ENCODE data around the gene THAP7. TPM values are rescaled to one million over a fixed set of nuclear protein-coding genes. Genes with fewer than 3 reads are reported as not detected.
"Not testable (repeated sequence)": the region's sequence is repeated elsewhere in the genome, so short reads cannot be mapped to it uniquely, and the experiment has no call there.

The THAP7 gene
- total RNA-seq, 2 experiments from 2014 or later: 24.7 to 25.4 TPM

DNA sequence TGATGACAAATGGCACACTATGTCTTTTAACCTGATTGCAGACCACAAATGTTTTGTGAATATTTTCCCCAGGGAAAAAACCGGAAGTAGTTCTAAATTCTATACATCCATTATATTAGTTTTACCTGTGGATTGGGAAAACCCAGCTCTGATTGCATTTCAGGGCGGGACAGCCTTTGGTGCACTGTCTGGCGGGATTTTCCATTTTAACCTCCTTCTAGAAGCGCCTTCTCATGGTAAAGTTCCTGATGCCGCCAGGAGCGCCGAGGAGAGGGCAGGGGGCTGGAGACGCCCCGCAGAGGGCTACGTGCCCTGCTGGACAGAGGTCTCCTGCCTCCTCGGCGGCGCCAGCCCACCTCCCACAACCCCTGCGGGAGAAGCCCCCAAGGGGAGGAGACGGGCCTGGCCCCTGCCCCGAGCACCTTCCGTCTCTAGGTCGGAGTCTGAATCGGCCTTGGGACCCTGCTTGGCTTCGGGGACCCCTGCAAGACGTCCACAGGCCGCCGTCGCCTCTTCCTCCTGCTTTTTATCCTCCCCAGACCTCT lies 11.8 kb upstream of the THAP7 start:
- no peaks in the 10 kb centered on the region for H3K36me3 Mint-ChIP-seq (ENCODE audit: low read depth)
- H3K27ac Mint-ChIP-seq: no peak overlapping the region
- DNase-seq: no peak
- no peaks in the 10 kb centered on the region for H3K9me3 Mint-ChIP-seq
- ChIA-PET CTCF (interaction anchor here (1.0 kb wide), 1 partner anchor 10 kb away, joined by 4 read pairs; no protein-coding TSS in a partner anchor), POLR2A (interaction anchor here (2.4 kb wide), 1 partner anchor 11 kb away, joined by 12 read pairs; the partner anchor contains the start of gene THAP7)
- peaks cover 15% of the 10 kb centered on the region for H3K4me1 Mint-ChIP-seq
- H3K4me3 Mint-ChIP-seq: peak overlapping the region; percentile 71
- peaks cover 5% of the 10 kb centered on the region for H3K27me3 Mint-ChIP-seq

DNA sequence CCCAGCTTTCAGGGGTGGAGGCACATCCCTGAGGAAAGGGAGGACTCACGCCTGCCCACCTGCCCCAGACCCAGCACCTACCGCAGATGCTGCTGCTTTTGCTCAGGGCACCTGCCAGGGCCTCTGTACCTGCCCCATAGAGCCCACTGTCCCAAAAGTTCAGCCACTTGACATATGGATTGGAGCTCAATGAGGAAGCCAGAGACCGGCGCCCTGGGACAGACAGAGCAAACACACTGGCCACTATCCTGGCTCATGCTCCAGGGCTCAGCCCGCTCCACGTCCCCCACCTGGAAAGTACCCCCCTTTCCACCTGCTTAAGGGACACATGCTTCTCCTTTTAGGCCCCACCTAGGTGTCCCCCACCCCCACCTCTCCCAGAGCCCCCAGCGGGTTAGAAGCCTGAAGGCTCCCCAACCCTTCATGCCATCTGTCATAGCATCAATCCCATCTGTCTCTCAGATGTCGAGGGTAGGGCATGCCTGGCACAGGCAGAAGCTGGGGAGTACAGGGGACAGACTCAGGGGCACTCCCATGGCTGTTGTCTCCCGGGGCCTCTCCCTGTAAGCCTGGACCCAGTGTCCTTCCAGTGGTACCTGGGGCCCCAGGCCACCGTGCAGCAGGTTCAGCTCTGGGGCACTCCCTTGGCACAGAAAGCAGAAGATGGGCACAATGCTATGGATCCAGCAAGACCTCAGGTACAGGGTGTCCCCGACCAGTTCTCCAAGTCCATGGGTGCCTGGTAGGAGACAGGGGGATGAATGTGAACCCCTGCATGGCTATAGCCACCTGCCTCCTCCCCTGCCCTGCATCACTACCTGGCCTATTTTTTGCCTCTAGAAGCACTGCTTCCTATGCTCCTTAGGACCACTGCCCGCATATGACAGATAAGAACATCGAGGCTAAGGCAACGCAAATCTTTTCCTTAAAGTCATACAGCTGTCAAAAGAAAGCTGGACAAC lies 10.8 kb upstream of the THAP7 start:
- no peak overlapping the region for H3K27ac Mint-ChIP-seq
- CTCF ChIA-PET: interaction anchor here (1.0 kb wide), 1 partner anchor 11 kb away, joined by 4 read pairs; no protein-coding TSS in a partner anchor

DNA sequence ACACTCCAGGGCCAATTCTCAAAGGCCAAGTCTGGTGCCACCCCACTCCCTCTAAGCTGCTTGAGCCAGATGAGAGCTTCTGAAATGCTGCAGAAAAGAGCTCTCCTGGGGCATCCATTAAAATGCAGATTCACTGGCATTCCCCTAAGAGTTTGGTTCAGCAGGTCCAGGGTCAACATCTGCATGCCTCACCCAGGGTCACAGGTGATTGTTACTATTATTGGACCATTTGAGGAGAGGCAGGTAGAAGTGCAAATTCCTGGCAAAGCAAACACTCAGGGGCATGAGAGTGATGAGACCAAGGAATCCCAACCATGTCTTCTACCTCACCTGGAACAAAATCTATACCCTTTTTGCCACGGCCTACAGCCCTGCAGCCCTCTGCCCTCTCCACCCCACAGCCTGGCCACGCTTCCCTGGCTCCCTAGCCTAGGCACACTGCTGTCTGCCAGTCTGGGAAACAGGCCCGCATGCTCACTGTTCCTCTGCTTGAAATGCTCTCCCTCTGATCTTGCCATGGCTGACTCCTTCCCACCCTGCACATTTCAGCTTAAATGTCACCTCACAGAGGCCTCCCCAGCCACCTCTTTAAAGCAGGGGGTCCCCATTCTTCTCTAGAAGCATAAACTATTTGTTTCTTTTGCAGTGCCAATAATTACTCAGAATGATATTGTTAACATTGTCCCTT lies 8.7 kb upstream of the THAP7 start:
- Mint-ChIP-seq H3K27ac (no peak overlapping the region), H3K4me1 (peaks cover 14% of the 10 kb centered on the region), H3K27me3 (no peaks in the 10 kb centered on the region), H3K4me3 (no peak overlapping the region), H3K9me3 (no peaks in the 10 kb centered on the region), H3K36me3 (ENCODE audit: low read depth) (no peaks in the 10 kb centered on the region)
- ChIA-PET CTCF (no interaction called here), POLR2A (interaction anchor here (1.3 kb wide), 1 partner anchor 10 kb away, joined by 3 read pairs; no protein-coding TSS in a partner anchor)
- no peak for DNase-seq

More for the DNA sequence above, 10.8 kb upstream of the THAP7 start:
- no peak for DNase-seq
- peaks cover 15% of the 10 kb centered on the region for H3K4me1 Mint-ChIP-seq
- H3K4me3 Mint-ChIP-seq: no peak overlapping the region
- H3K9me3 Mint-ChIP-seq: no peaks in the 10 kb centered on the region
- H3K36me3 Mint-ChIP-seq (ENCODE audit: low read depth): no peaks in the 10 kb centered on the region
- H3K27me3 Mint-ChIP-seq: peaks cover 5% of the 10 kb centered on the region
- POLR2A ChIA-PET: interaction anchor here (1.0 to 2.4 kb wide), 2 partner anchors 10 to 13 kb away, joined by 3 to 12 read pairs; partner anchors contain the start of gene THAP7

DNA sequence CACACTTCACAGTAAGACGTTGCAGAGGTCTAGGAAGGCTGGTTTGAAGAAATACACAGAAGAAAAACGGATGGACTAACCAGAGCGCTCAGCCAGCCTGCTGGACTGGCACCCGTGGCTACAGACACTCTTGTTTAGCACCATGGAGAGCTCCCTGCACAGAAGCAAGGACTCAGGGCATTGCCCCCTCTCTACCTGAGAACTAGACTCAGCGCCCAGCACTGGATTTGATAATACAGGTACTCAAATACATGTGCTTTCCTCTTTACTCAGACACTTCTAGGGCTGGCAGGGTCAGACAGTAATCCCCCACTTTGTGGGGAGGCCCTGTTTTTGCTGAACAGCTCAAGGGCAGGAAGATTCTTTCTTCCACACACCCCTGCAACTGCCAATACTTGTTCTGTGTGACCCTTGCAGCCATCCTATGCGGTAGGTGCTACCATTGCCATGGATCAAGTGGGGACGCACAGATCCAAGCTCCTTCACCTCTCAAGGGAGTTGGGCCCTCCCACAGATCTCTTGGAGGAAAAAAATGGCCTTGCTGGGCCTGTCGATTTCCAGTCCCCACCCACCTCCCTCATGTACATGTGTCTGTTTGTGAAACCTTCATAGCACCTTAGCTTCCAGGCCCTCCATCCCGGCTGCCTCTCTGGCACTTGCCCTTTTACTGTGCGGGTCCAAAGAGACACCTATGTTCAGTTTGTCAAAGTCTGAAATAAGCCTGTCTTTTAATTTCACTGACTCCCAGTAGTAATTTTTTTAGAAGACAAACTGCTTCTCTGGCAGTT lies 7.9 kb upstream of the THAP7 start:
- Mint-ChIP-seq H3K27ac (no peak overlapping the region), H3K4me1 (peaks cover 11% of the 10 kb centered on the region), H3K9me3 (no peaks in the 10 kb centered on the region), H3K36me3 (ENCODE audit: low read depth) (no peaks in the 10 kb centered on the region), H3K27me3 (no peaks in the 10 kb centered on the region), H3K4me3 (no peak overlapping the region)
- ChIA-PET CTCF (no interaction called here), POLR2A (interaction anchor here (1.3 kb wide), 1 partner anchor 11 kb away, joined by 3 read pairs; no protein-coding TSS in a partner anchor)
- DNase-seq: peak; percentile 44

- CTCF ChIA-PET: not testable (repeated sequence)
Observed at GRCh38 chr22:21009208-21009607, 7.3 kb upstream of the THAP7 start.

DNA sequence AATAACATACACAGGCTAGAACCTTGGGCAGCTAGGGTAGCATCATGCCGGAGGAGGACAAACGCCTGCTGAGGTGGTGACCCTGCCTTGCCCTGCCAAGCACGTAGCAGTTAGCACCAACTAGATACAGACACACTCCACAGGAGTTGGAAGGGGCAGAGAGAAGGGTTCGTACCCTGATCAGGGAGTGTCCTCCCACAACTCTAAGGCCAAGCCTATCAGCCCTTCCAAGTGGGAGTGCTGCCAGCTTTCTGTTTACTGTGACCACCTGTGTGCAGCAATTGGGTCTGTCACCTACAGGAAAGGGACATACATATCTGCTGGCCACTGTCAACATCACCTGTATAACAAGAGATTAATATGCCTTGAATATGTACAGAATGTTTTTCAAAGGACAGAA lies 1.9 kb upstream of the THAP7 start:
- Mint-ChIP-seq H3K4me1 (peaks cover 32% of the 10 kb centered on the region), H3K36me3 (ENCODE audit: low read depth) (peaks cover 11% of the 10 kb centered on the region), H3K4me3 (peak overlapping the region; percentile 92), H3K9me3 (no peaks in the 10 kb centered on the region), H3K27ac (no peak overlapping the region), H3K27me3 (no peaks in the 10 kb centered on the region)
- ChIA-PET POLR2A (interaction anchor here (1.0 to 5.5 kb wide), 3 partner anchors 18 to 47 kb away, joined by 3 to 48 read pairs (median 6); partner anchors contain the start of gene LZTR1), CTCF (interaction anchor here (0.7 to 1.7 kb wide), 3 partner anchors 17 to 253 kb away, joined by 3 to 4 read pairs (median 4); partner anchors contain the start of gene CRKL)
- DNase-seq: no peak

More at GRCh38 chr22:21009208-21009607, 7.3 kb upstream of the THAP7 start:
- not testable (repeated sequence) for H3K4me3 Mint-ChIP-seq; H3K9me3 Mint-ChIP-seq; H3K27ac Mint-ChIP-seq; H3K36me3 Mint-ChIP-seq (ENCODE audit: low read depth); H3K4me1 Mint-ChIP-seq; DNase-seq; H3K27me3 Mint-ChIP-seq
- POLR2A ChIA-PET: interaction anchor here (1.3 kb wide), 1 partner anchor 12 kb away, joined by 3 read pairs; no protein-coding TSS in a partner anchor

GRCh38 chr22:21000987-21001600 lies 824 bp downstream of the THAP7 start:
- peak overlapping the region; percentile 90 for H3K27ac Mint-ChIP-seq
- no peaks in the 10 kb centered on the region for H3K27me3 Mint-ChIP-seq
- ChIA-PET CTCF (interaction anchor here (0.7 to 1.4 kb wide), 3 partner anchors 19 to 583 kb away, joined by 3 to 7 read pairs (median 3); partner anchors contain the start of gene LZTR1), POLR2A (interaction anchor here (1.0 to 5.5 kb wide), 5 partner anchors 10 to 83 kb away, joined by 4 to 48 read pairs (median 8); partner anchors contain the start of genes CRKL, LZTR1 and P2RX6)
- peaks cover 34% of the 10 kb centered on the region for H3K4me1 Mint-ChIP-seq
- H3K36me3 Mint-ChIP-seq (ENCODE audit: low read depth): peaks cover 17% of the 10 kb centered on the region
- H3K9me3 Mint-ChIP-seq: no peaks in the 10 kb centered on the region
- no peak for DNase-seq
- peak overlapping the region; percentile 92 for H3K4me3 Mint-ChIP-seq

- POLR2A ChIA-PET: interaction anchor here (1.0 to 5.5 kb wide), 5 partner anchors 9 to 83 kb away, joined by 4 to 48 read pairs (median 8); partner anchors contain the start of genes CRKL, LZTR1 and P2RX6
- Mint-ChIP-seq H3K4me1 (peaks cover 34% of the 10 kb centered on the region), H3K9me3 (no peaks in the 10 kb centered on the region), H3K27ac (peak overlapping the region; percentile 90), H3K36me3 (ENCODE audit: low read depth) (peaks cover 18% of the 10 kb centered on the region), H3K27me3 (no peaks in the 10 kb centered on the region), H3K4me3 (peak overlapping the region; percentile 92)
- no peak for DNase-seq
- CTCF ChIA-PET: interaction anchor here (0.7 to 1.4 kb wide), 2 partner anchors 19 to 115 kb away, joined by 3 to 7 read pairs; partner anchors contain the start of gene LZTR1
Observed at GRCh38 chr22:21000207-21000986, 1.5 kb downstream of the THAP7 start.

- H3K4me1 Mint-ChIP-seq: peaks cover 34% of the 10 kb centered on the region
- no peaks in the 10 kb centered on the region for H3K9me3 Mint-ChIP-seq
- H3K27me3 Mint-ChIP-seq: no peaks in the 10 kb centered on the region
- ChIA-PET CTCF (no interaction called here), POLR2A (interaction anchor here (1.0 to 5.5 kb wide), 6 partner anchors 8 to 82 kb away, joined by 3 to 48 read pairs (median 4); partner anchors contain the start of genes CRKL and LZTR1)
- peak overlapping the region; percentile 29 for H3K27ac Mint-ChIP-seq
- H3K4me3 Mint-ChIP-seq: peak overlapping the region; percentile 92
- no peak for DNase-seq
- peaks cover 20% of the 10 kb centered on the region for H3K36me3 Mint-ChIP-seq (ENCODE audit: low read depth)
Observed at GRCh38 chr22:20999350-21000206, 2.3 kb downstream of the THAP7 start.
